OCI-LY1 (cell line): ENCODE results near the gene TMEM33.

Source experiments
- EZH2 ChIP-seq: fragments of 200-600 bp; sonication (generic), shearing (Covaris generic); IDR thresholded peaks from 2 replicates; pipeline ENCODE4 v1.8.0; 2017; ENCODE audit warnings: borderline replicate concordance, mixed run types, mild to moderate bottlenecking, antibody characterized with exemption, low read length, moderate library complexity, mixed read lengths
- TF ChIP-seq, protein P1 (sequence below): fragments of 200-600 bp; sonication (generic), shearing (Covaris generic); IDR thresholded peaks from 2 replicates; pipeline ENCODE4 v1.5.1; 2017; ENCODE audit warnings: mild to moderate bottlenecking, antibody characterized with exemption, low read length, moderate library complexity, mixed read lengths

DNA sequence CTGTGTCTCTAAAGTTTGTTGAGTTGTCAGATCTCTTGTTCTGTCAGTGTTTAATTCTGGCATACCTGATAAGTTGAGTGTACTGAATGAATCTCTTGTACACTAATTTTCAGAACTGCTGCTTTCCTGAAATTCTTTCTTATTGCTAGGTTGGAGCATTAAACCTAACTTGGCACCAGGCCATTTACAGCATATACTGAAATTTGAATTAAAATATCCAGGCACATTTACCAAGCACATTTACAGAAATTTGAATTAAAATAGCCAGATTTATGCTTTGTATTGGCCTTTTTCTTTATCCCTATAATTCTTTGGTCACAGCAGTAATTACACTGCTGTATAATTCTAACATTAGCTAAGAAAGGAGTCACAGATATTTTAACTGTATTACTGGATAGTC, 8.9 kb downstream of the TMEM33 start:
- TF ChIP-seq, protein P1, sequence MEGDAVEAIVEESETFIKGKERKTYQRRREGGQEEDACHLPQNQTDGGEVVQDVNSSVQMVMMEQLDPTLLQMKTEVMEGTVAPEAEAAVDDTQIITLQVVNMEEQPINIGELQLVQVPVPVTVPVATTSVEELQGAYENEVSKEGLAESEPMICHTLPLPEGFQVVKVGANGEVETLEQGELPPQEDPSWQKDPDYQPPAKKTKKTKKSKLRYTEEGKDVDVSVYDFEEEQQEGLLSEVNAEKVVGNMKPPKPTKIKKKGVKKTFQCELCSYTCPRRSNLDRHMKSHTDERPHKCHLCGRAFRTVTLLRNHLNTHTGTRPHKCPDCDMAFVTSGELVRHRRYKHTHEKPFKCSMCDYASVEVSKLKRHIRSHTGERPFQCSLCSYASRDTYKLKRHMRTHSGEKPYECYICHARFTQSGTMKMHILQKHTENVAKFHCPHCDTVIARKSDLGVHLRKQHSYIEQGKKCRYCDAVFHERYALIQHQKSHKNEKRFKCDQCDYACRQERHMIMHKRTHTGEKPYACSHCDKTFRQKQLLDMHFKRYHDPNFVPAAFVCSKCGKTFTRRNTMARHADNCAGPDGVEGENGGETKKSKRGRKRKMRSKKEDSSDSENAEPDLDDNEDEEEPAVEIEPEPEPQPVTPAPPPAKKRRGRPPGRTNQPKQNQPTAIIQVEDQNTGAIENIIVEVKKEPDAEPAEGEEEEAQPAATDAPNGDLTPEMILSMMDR = no peak
- TF ChIP-seq EZH2 = no peak
